Measurements from ENCODE around the gene CCDC188. TPM values are rescaled to one million over a fixed set of nuclear protein-coding genes. Genes with fewer than 3 reads are reported as not detected.

Gene CCDC188
- total and polyA plus RNA-seq, 7 experiments from 2014 or later, result not detected

GRCh38 chr22:20188567-20188877 lies 37.7 kb upstream of the CCDC188 start:
- H3K9me3 Mint-ChIP-seq, result peaks cover 0 to 1% (median 0%) of the 10 kb centered on the region in 11 donors
- H3K4me1 Mint-ChIP-seq, result no peaks in the 10 kb centered on the region

GRCh38 chr22:20187777-20188566 lies 37.1 kb upstream of the CCDC188 start:
- POLR2A ChIA-PET, result no interaction called here

More at GRCh38 chr22:20188567-20188877, 37.7 kb upstream of the CCDC188 start:
- no peaks in the 10 kb centered on the region for H3K27me3 Mint-ChIP-seq
- ATAC-seq (no peak), DNase-seq (no peak)
- intact Hi-C loops (cut with micrococcal nuclease), result no loop called here
- H3K9me3 ChIP-seq (ENCODE audit: control insufficient read depth in 2 of 3, low read length in 3 of 3), result no peaks in the 10 kb centered on the region
- H3K36me3 ChIP-seq (ENCODE audit: control insufficient read depth in 2 of 3, insufficient read depth in 3 of 3, low read length in 3 of 3), result no peaks in the 10 kb centered on the region
- H3K36me3 Mint-ChIP-seq, result no peaks in the 10 kb centered on the region
- H3K4me1 ChIP-seq (ENCODE audit: control insufficient read depth in 2 of 2, insufficient read depth in 2 of 2, low read length in 2 of 2), result no peaks in the 10 kb centered on the region
- ChIA-PET POLR2A (no interaction called here), CTCF (no interaction called here)
- H3K4me3 ChIP-seq (ENCODE audit: low read length), result no peak overlapping the region
- H3K27ac Mint-ChIP-seq, result no peak overlapping the region
- no peak overlapping the region for H3K27ac ChIP-seq (ENCODE audit: low read depth, low read length)
- H3K4me3 Mint-ChIP-seq, result no peak overlapping the region
- no peaks in the 10 kb centered on the region for H3K27me3 ChIP-seq (ENCODE audit: control insufficient read depth in 2 of 2, insufficient read depth in 2 of 2, low read length in 2 of 2)

GRCh38 chr22:20186871-20187546 lies 36.2 kb upstream of the CCDC188 start:
- ATAC-seq, result no peak
- H3K9me3 ChIP-seq (ENCODE audit: control insufficient read depth in 2 of 3, low read length in 3 of 3), result no peaks in the 10 kb centered on the region
- intact Hi-C loops (cut with micrococcal nuclease), result no loop called here
- Mint-ChIP-seq H3K9me3 (peaks cover 0 to 1% (median 0%) of the 10 kb centered on the region in 11 donors), H3K4me3 (no peak overlapping the region), H3K4me1 (no peaks in the 10 kb centered on the region), H3K36me3 (no peaks in the 10 kb centered on the region), H3K27me3 (no peaks in the 10 kb centered on the region), H3K27ac (no peak overlapping the region)
- no peaks in the 10 kb centered on the region for H3K27me3 ChIP-seq (ENCODE audit: control insufficient read depth in 2 of 2, insufficient read depth in 2 of 2, low read length in 2 of 2)
- no peaks in the 10 kb centered on the region for H3K36me3 ChIP-seq (ENCODE audit: control insufficient read depth in 2 of 3, insufficient read depth in 3 of 3, low read length in 3 of 3)
- H3K4me1 ChIP-seq (ENCODE audit: control insufficient read depth in 2 of 2, insufficient read depth in 2 of 2, low read length in 2 of 2), result no peaks in the 10 kb centered on the region
- no peak overlapping the region for H3K27ac ChIP-seq (ENCODE audit: low read depth, low read length)
- ChIA-PET CTCF (no interaction called here), POLR2A (no interaction called here)
- no peak for DNase-seq
- no peak overlapping the region for H3K4me3 ChIP-seq (ENCODE audit: low read length)

More at GRCh38 chr22:20187777-20188566, 37.1 kb upstream of the CCDC188 start:
- Mint-ChIP-seq H3K27ac (no peak overlapping the region), H3K27me3 (no peaks in the 10 kb centered on the region), H3K9me3 (peaks cover 0 to 1% (median 0%) of the 10 kb centered on the region in 11 donors), H3K4me1 (no peaks in the 10 kb centered on the region), H3K4me3 (no peak overlapping the region), H3K36me3 (no peaks in the 10 kb centered on the region)
- Histone ChIP-seq H3K4me1 (ENCODE audit: control insufficient read depth in 2 of 2, insufficient read depth in 2 of 2, low read length in 2 of 2) (no peaks in the 10 kb centered on the region), H3K27me3 (ENCODE audit: control insufficient read depth in 2 of 2, insufficient read depth in 2 of 2, low read length in 2 of 2) (no peaks in the 10 kb centered on the region), H3K4me3 (ENCODE audit: low read length) (no peak overlapping the region), H3K9me3 (ENCODE audit: control insufficient read depth in 2 of 3, low read length in 3 of 3) (no peaks in the 10 kb centered on the region), H3K27ac (ENCODE audit: low read depth, low read length) (no peak overlapping the region), H3K36me3 (ENCODE audit: control insufficient read depth in 2 of 3, insufficient read depth in 3 of 3, low read length in 3 of 3) (no peaks in the 10 kb centered on the region)
- DNase-seq (no peak), ATAC-seq (no peak)
- intact Hi-C loops (cut with micrococcal nuclease), result no loop called here
- CTCF ChIA-PET, result no interaction called here

- Histone ChIP-seq H3K27ac (ENCODE audit: low read depth, low read length) (no peak overlapping the region), H3K4me1 (ENCODE audit: control insufficient read depth in 2 of 2, insufficient read depth in 2 of 2, low read length in 2 of 2) (no peaks in the 10 kb centered on the region), H3K36me3 (ENCODE audit: control insufficient read depth in 2 of 3, insufficient read depth in 3 of 3, low read length in 3 of 3) (no peaks in the 10 kb centered on the region), H3K9me3 (ENCODE audit: control insufficient read depth in 2 of 3, low read length in 3 of 3) (no peaks in the 10 kb centered on the region), H3K27me3 (ENCODE audit: control insufficient read depth in 2 of 2, insufficient read depth in 2 of 2, low read length in 2 of 2) (no peaks in the 10 kb centered on the region), H3K4me3 (ENCODE audit: low read length) (no peak overlapping the region)
- H3K27ac Mint-ChIP-seq, result peak overlapping the region in 1 of 9 donors; percentile 28
- intact Hi-C loops (cut with micrococcal nuclease), result no loop called here
- H3K4me3 Mint-ChIP-seq, result no peak overlapping the region
- POLR2A ChIA-PET, result no interaction called here
- no peaks in the 10 kb centered on the region for H3K4me1 Mint-ChIP-seq
- DNase-seq, result no peak
- H3K36me3 Mint-ChIP-seq, result no peaks in the 10 kb centered on the region
- no peak for ATAC-seq
- H3K27me3 Mint-ChIP-seq, result no peaks in the 10 kb centered on the region
- CTCF ChIA-PET, result no interaction called here
- peaks cover 0 to 1% (median 0%) of the 10 kb centered on the region in 11 donors for H3K9me3 Mint-ChIP-seq
Observed at GRCh38 chr22:20186183-20186870, 35.5 kb upstream of the CCDC188 start.

- no peaks in the 10 kb centered on the region for H3K27me3 Mint-ChIP-seq
- intact Hi-C loops (cut with micrococcal nuclease), result no loop called here
- H3K4me1 Mint-ChIP-seq, result no peaks in the 10 kb centered on the region
- no peaks in the 10 kb centered on the region for H3K27me3 ChIP-seq (ENCODE audit: control insufficient read depth in 2 of 2, insufficient read depth in 2 of 2, low read length in 2 of 2)
- ATAC-seq, result no peak
- H3K4me3 Mint-ChIP-seq, result no peak overlapping the region
- no peaks in the 10 kb centered on the region for H3K9me3 ChIP-seq (ENCODE audit: control insufficient read depth in 2 of 3, low read length in 3 of 3)
- no peaks in the 10 kb centered on the region for H3K36me3 ChIP-seq (ENCODE audit: control insufficient read depth in 2 of 3, insufficient read depth in 3 of 3, low read length in 3 of 3)
- DNase-seq, result no peak
- POLR2A ChIA-PET, result no interaction called here
- peak overlapping the region in 1 of 9 donors; percentile 28 for H3K27ac Mint-ChIP-seq
- H3K27ac ChIP-seq (ENCODE audit: low read depth, low read length), result no peak overlapping the region
- CTCF ChIA-PET, result no interaction called here
- no peaks in the 10 kb centered on the region for H3K4me1 ChIP-seq (ENCODE audit: control insufficient read depth in 2 of 2, insufficient read depth in 2 of 2, low read length in 2 of 2)
- H3K4me3 ChIP-seq (ENCODE audit: low read length), result no peak overlapping the region
- no peaks in the 10 kb centered on the region for H3K36me3 Mint-ChIP-seq
- peaks cover 0 to 1% (median 0%) of the 10 kb centered on the region in 11 donors for H3K9me3 Mint-ChIP-seq
Observed at GRCh38 chr22:20185750-20186149, 34.9 kb upstream of the CCDC188 start.

- no peaks in the 10 kb centered on the region for H3K9me3 ChIP-seq (ENCODE audit: control insufficient read depth in 2 of 3, low read length in 3 of 3)
- H3K27me3 Mint-ChIP-seq, result no peaks in the 10 kb centered on the region
- peaks cover 0 to 1% (median 0%) of the 10 kb centered on the region in 11 donors for H3K9me3 Mint-ChIP-seq
- H3K4me3 ChIP-seq (ENCODE audit: low read length), result no peak overlapping the region
- H3K4me3 Mint-ChIP-seq, result no peak overlapping the region
- DNase-seq, result no peak
- no peaks in the 10 kb centered on the region for H3K36me3 ChIP-seq (ENCODE audit: control insufficient read depth in 2 of 3, insufficient read depth in 3 of 3, low read length in 3 of 3)
- CTCF ChIA-PET, result no interaction called here
- no peak overlapping the region for H3K27ac Mint-ChIP-seq
- H3K27me3 ChIP-seq (ENCODE audit: control insufficient read depth in 2 of 2, insufficient read depth in 2 of 2, low read length in 2 of 2), result no peaks in the 10 kb centered on the region
- no peaks in the 10 kb centered on the region for H3K4me1 ChIP-seq (ENCODE audit: control insufficient read depth in 2 of 2, insufficient read depth in 2 of 2, low read length in 2 of 2)
- no peak overlapping the region for H3K27ac ChIP-seq (ENCODE audit: low read depth, low read length)
- POLR2A ChIA-PET, result no interaction called here
- intact Hi-C loops (cut with micrococcal nuclease), result no loop called here
- no peak for ATAC-seq
- no peaks in the 10 kb centered on the region for H3K36me3 Mint-ChIP-seq
- H3K4me1 Mint-ChIP-seq, result no peaks in the 10 kb centered on the region
Observed at GRCh38 chr22:20184501-20185165, 33.8 kb upstream of the CCDC188 start.
